Jurkat, Clone E6-1 (cell line): ENCODE measurements around the gene SPRYD7.

ENCODE experiments used
- DNase-seq: peaks from one replicate; pipeline ENCODE4 v3.0.0-alpha.2; 2011; ENCODE audit warnings: low read depth, low spot score
- H3K4me3 ChIP-seq: 2 replicates; pipeline ENCODE4 v1.5.1; 2011; ENCODE audit warnings: mild to moderate bottlenecking, low read length, control low read depth, moderate library complexity

Gene SPRYD7

GRCh38 chr13:49869519-49869918 is 66.6 kb downstream of the SPRYD7 start:
- H3K4me3 ChIP-seq = no peak overlapping the region
- DNase-seq = no peak

GRCh38 chr13:49867834-49868233 is 68.3 kb downstream of the SPRYD7 start:
- no peak overlapping the region for H3K4me3 ChIP-seq
- DNase-seq = no peak

GRCh38 chr13:49865218-49865617 is 70.9 kb downstream of the SPRYD7 start:
- no peak overlapping the region for H3K4me3 ChIP-seq
- no peak for DNase-seq

- no peak for DNase-seq
- H3K4me3 ChIP-seq = no peak overlapping the region
Observed at GRCh38 chr13:49864509-49864908, 71.6 kb downstream of the SPRYD7 start.
